GM18951 (cell line): ENCODE data around the gene CACNA2D4.

Experiments
- POLR2A ChIP-seq: IDR thresholded peaks from 4 replicates; pipeline ENCODE4 v1.6.1; 2011; ENCODE audit warnings: mild to moderate bottlenecking; ENCODE audit not compliant: insufficient read length, insufficient read depth; ENCODE audit errors: extremely low read depth
- in situ Hi-C: fragments of 300-500 bp; cut with MboI; formaldehyde crosslinking; loops from one replicate; pipeline ENCODE4 v1.12.0; 2022; ENCODE audit warnings: low sequenced_read_pairs, mixed read lengths, inconsistent platforms; ENCODE audit not compliant: unreplicated experiment

The CACNA2D4 gene

GRCh38 chr12:1852076-1852475 is 66.4 kb downstream of the CACNA2D4 start:
- TF ChIP-seq POLR2A = no peak
- in situ Hi-C loops = no loop called here

DNA sequence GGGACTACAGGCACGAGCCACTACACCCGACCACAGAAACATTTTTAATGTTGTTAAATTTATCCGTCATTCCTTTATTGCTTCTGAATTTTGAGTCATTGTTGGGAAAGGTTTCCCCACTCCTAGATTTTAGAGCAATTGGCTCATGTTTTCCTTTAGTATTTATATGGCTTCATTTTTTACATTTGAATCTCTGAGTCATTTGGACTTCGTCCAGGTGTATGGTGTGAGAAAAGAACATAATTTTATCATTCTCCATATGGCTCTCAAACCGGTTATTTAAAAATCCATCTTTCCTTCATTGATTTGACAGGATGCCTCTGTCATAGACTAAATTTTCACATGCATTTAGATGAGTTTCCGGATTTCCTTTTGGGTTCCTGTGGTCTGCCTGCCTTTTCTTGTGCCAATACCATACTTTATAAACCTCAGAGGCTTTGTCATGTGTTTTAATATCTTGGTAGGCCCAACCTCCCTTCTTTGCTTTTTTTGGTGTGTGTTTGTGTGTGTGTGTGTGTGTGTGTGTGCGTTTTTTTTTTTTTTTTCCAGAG is 67.2 kb downstream of the CACNA2D4 start:
- in situ Hi-C loops = no loop called here
- TF ChIP-seq POLR2A = no peak

GRCh38 chr12:1848745-1849144 is 69.7 kb downstream of the CACNA2D4 start:
- in situ Hi-C loops = no loop called here
- TF ChIP-seq POLR2A = no peak

- no peak for TF ChIP-seq POLR2A
- in situ Hi-C loops = no loop called here
Measured at GRCh38 chr12:1848146-1848545, 70.3 kb downstream of the CACNA2D4 start.

- in situ Hi-C loops = no loop called here
- no peak for TF ChIP-seq POLR2A
Measured at GRCh38 chr12:1847411-1847810, 71.0 kb downstream of the CACNA2D4 start.

- no peak for TF ChIP-seq POLR2A
- in situ Hi-C loops = no loop called here
Measured at GRCh38 chr12:1846421-1847405, 71.7 kb downstream of the CACNA2D4 start.

DNA sequence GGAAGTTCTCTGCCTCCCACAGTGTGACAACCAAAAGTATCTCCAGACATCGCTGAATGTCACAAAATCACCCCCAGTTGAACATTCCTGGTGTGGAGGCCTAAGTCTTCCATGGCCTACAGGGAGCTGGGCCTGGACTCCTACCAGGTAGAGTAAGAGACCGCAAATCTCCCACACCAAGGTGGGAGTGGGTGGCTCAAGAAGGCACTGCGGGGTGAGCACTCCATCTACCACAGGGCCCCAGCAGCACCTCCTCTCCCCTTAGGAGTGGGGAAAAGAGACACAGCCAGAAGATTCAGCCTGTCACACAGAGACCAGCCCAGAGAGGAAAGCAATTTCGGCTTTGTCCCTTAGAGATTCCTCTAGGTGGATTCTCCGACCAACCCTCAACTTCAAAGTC is 72.6 kb downstream of the CACNA2D4 start:
- no peak for TF ChIP-seq POLR2A
- in situ Hi-C loops = no loop called here

DNA sequence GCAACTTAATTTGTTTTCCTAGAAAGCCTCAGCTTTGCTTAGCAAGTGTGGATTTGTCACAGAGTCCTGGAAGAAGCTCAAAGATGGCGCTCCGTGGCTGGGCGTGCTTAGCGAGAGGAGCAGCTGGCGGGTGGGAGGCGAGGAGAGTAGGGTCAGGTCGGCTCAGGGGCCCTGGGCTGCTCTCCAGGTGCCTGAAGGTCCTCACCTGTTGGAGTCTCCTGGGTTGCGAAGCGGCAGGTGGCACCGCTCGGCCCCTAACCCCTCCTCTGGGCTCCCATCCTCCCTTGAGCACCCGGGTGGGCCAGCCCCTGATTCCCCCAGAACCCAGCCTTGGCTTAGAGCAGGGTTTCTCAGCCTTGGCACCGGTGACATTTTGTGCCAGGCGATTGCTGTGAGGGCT is 73.0 kb downstream of the CACNA2D4 start:
- TF ChIP-seq POLR2A = no peak
- in situ Hi-C loops = no loop called here

DNA sequence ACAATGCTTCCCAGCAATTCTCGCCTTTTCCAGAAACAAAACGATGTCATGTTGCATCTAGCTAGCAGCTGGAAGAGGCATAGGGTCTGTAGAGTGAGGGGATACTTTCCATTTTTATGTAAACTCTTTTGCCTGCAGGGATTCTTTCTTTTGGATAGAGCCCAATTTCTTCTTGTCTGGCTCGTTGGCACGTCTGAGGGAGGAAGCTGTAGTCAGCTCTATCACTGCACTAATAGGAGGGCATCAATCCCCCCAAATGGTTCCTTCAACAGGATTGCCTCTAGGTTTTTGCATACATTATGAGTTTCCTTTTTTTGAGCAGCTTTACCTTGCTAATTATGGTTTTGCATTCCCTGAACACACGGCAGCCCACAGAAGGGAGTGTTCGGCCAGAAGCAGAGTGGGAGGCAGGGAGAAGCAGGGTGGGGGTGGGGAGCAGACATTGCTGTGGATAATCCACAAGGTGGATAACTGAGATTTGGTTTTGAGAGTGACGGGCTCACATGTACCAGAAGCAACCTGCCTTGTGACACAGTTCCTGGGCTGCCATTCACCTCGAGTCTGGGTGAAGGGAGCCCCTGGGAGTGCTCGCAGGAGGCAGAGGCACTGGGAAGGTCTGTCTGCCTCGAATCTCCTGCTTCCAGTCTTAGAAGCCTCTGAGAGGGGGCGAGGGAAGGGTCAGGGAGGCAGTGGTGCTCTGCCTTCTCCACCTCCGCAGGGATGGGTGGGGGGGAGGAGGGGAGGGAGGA is 73.6 kb downstream of the CACNA2D4 start:
- in situ Hi-C loops = no loop called here
- TF ChIP-seq POLR2A = no peak

GRCh38 chr12:1844223-1844622 is 74.2 kb downstream of the CACNA2D4 start:
- in situ Hi-C loops = no loop called here
- no peak for TF ChIP-seq POLR2A

GRCh38 chr12:1843641-1844005 is 74.8 kb downstream of the CACNA2D4 start:
- TF ChIP-seq POLR2A = no peak
- in situ Hi-C loops = no loop called here

GRCh38 chr12:1842905-1843640 is 75.4 kb downstream of the CACNA2D4 start:
- in situ Hi-C loops = no loop called here
- no peak for TF ChIP-seq POLR2A
